ENCODE data around the gene TRIO.

GRCh38 chr5:14458414-14458813, 315.3 kb downstream of the TRIO start:
- no peak for TF ChIP-seq CTCF (optimal IDR thresholded peaks at IDR 0.05 in 1 of 3, IDR thresholded peaks at IDR 0.05 in 1 of 3, conservative IDR thresholded peaks at IDR 0.05 in 1 of 3; ENCODE audit: extremely low read depth in 1 of 3, insufficient read depth in 2 of 3, low read length in 3 of 3)
- no peak for TF ChIP-seq EZH2 (IDR thresholded peaks at IDR 0.05; ENCODE audit: low read length)

Measured in keratinocyte (primary cell).